B cell (primary cell): ENCODE data around the gene ASGR2. TPM values are rescaled to one million over a fixed set of nuclear protein-coding genes. Genes with fewer than 3 reads are reported as not detected.

Source experiments
- ATAC-seq: fragments of 200-7000 bp; cut with Tn5 transposase; one replicate; pipeline ENCODE4 v1.10.0; 2021; ENCODE audit warnings: low read depth, mild to moderate bottlenecking, moderate number of reproducible peaks, moderate library complexity
- CTCF ChIA-PET: fragments of 350-600 bp; sonication (Branson Sonifier 250); formaldehyde crosslinking; loops from one replicate; lab custom pipeline; 2021; ENCODE audit warnings: antibody characterized with exemption, inconsistent platforms; lab: Charles Lee
- POLR2A ChIA-PET: fragments of 350-600 bp; sonication (Branson Sonifier 250); formaldehyde crosslinking; loops from one replicate; lab custom pipeline; 2021; ENCODE audit warnings: antibody characterized with exemption; lab: Charles Lee
- DNase-seq: peaks from one replicate; pipeline ENCODE4 v3.0.0; 2013
- H2AFZ ChIP-seq: 2 replicates; pipeline ENCODE4 v1.6.1; 2012; ENCODE audit warnings: mild to moderate bottlenecking, low read depth, low read length; ENCODE audit not compliant: insufficient read depth, poor library complexity, severe bottlenecking
- H3K27ac ChIP-seq, 2 donors: 1 replicate in 1 of 2; 2 replicates in 1 of 2; pipeline ENCODE4 v1.5.1; 2012 to 2013; ENCODE audit warnings: low read length in 2 of 2, mild to moderate bottlenecking in 2 of 2, moderate library complexity in 1 of 2
- H3K27me3 ChIP-seq, 4 experiments: fragments of 200-600 bp in 1 of 4; sonication (generic) in 1 of 4; replicated peaks in 1 of 4; 1 replicate in 2 of 4; 2 replicates in 2 of 4; pipeline versions ENCODE4 v1.6.1 to v1.7.0; 2013 to 2016; ENCODE audit warnings: low read length in 3 of 4, mild to moderate bottlenecking in 2 of 4, mixed read lengths in 1 of 4, moderate library complexity in 1 of 4; ENCODE audit not compliant: insufficient read depth in 4 of 4, control insufficient read depth in 3 of 4; ENCODE audit errors: control extremely low read depth in 1 of 4
- H3K36me3 ChIP-seq, 2 experiments: replicated peaks in 1 of 2; 1 replicate in 1 of 2; 2 replicates in 1 of 2; pipeline versions ENCODE4 v1.6.1 to v1.7.1; 2013; ENCODE audit warnings: low read length in 1 of 2; ENCODE audit not compliant: insufficient read depth in 2 of 2, control insufficient read depth in 1 of 2; ENCODE audit errors: control extremely low read depth in 1 of 2, extremely low read depth in 1 of 2
- H3K4me1 ChIP-seq, 2 donors: fragments of 200-600 bp in 1 of 2; sonication (generic) in 1 of 2; 1 replicate in 1 of 2; 2 replicates in 1 of 2; pipeline versions ENCODE4 v1.5.1 to v1.6.1; 2013 to 2017; ENCODE audit warnings: low read length in 2 of 2; ENCODE audit not compliant: control insufficient read depth in 2 of 2, insufficient read depth in 2 of 2
- H3K4me2 ChIP-seq: replicated peaks from 2 replicates; pipeline ENCODE3; 2012; ENCODE audit warnings: mild to moderate bottlenecking, low read depth, low read length; ENCODE audit not compliant: poor library complexity, severe bottlenecking
- H3K4me3 ChIP-seq, 5 experiments: fragments of 200-600 bp in 1 of 5; sonication (generic) in 1 of 5; 1 replicate in 3 of 5; 2 replicates in 2 of 5; pipeline versions ENCODE4 v1.5.1 to v1.7.0; 2011 to 2016; ENCODE audit warnings: low read length in 4 of 5, mild to moderate bottlenecking in 4 of 5, low read depth in 2 of 5, control low read depth in 1 of 5, moderate library complexity in 1 of 5; ENCODE audit not compliant: insufficient read depth in 1 of 5; ENCODE audit errors: control extremely low read depth in 1 of 5, extremely low read depth in 1 of 5
- H3K79me2 ChIP-seq: fragments of 200-600 bp; sonication (generic); one replicate; pipeline ENCODE4 v1.6.0; 2016; ENCODE audit warnings: low read length; ENCODE audit not compliant: control insufficient read depth, insufficient read depth
- H3K9ac ChIP-seq: fragments of 200-600 bp; sonication (generic); 2 replicates; pipeline ENCODE4 v1.6.1; 2017; ENCODE audit warnings: mild to moderate bottlenecking, low read length, moderate library complexity
- H3K9me3 ChIP-seq, 3 donors: one replicate each; pipeline versions ENCODE4 v1.6.1 to v1.7.1; 2013; ENCODE audit warnings: low read length in 2 of 3; ENCODE audit not compliant: control insufficient read depth in 2 of 3, insufficient read depth in 1 of 3; ENCODE audit errors: control extremely low read depth in 1 of 3
- H4K20me1 ChIP-seq: 2 replicates; pipeline ENCODE4 v1.6.0; 2012; ENCODE audit warnings: mild to moderate bottlenecking, low read length; ENCODE audit not compliant: insufficient read depth, control insufficient read depth, poor library complexity, severe bottlenecking
- H3K27ac Mint-ChIP-seq: one replicate; pipeline ENCODE4 v1.8.0; 2021; ENCODE audit warnings: mixed read lengths
- H3K27me3 Mint-ChIP-seq: one replicate; pipeline ENCODE4 v1.8.0; 2021; ENCODE audit warnings: mixed read lengths
- H3K4me1 Mint-ChIP-seq: one replicate; pipeline ENCODE4 v1.8.0; 2021; ENCODE audit warnings: mixed read lengths
- H3K4me3 Mint-ChIP-seq: one replicate; pipeline ENCODE4 v1.8.0; 2021; ENCODE audit warnings: mixed read lengths
- H3K9me3 Mint-ChIP-seq: one replicate; pipeline ENCODE4 v1.8.0; 2022; ENCODE audit warnings: mixed read lengths; ENCODE audit not compliant: insufficient read depth
- CTCF ChIP-seq: fragments of 200-600 bp; IDR thresholded peaks from one replicate; pipeline ENCODE4 v1.8.0; 2022; ENCODE audit warnings: antibody characterized with exemption, mild to moderate bottlenecking
- EZH2 ChIP-seq: IDR thresholded peaks from 2 replicates; pipeline ENCODE4 v1.6.1; 2012; ENCODE audit warnings: borderline replicate concordance, low read depth, mild to moderate bottlenecking, moderate library complexity, low read length; ENCODE audit not compliant: insufficient read depth, poor library complexity, severe bottlenecking
- WGBS: methylation state at CpG from one replicate; pipeline ENCODE4 v1.1.5; 2013; ENCODE audit warnings: missing lambda C conversion rate; ENCODE audit not compliant: insufficient coverage; 5-methylcytosine and 5-hydroxymethylcytosine counted together
- intact Hi-C: fragments of 100-400 bp; cut with micrococcal nuclease; formaldehyde crosslinking; loops from one replicate; pipeline ENCODE4 v1.10.0; 2022
- polyA plus RNA-seq: library from polyadenylated mRNA; depleted of rRNA; stranded (reverse); fragments of >200 nt; gene quantifications from 2 replicates; pipeline ENCODE4 v1.2.3, GENCODE V29; 2012
- total RNA-seq, 2 donors: library from RNA; stranded (reverse); fragments of 120-200 nt in 1 of 2; gene quantifications; 1 replicate in 1 of 2; 2 replicates in 1 of 2; pipeline versions ENCODE4 v1.2.3 to v1.2.4, GENCODE V29; 2013 to 2022

The ASGR2 gene
- total and polyA plus RNA-seq, 2 donors (not counting 1 experiment from before 2014, with no cell fraction given) = 1.00 TPM; not detected in 1

- CTCF ChIA-PET = interaction anchor here (1.0 kb wide), 1 partner anchor 18 kb away, joined by 3 read pairs; no protein-coding TSS in a partner anchor
- Histone ChIP-seq H3K4me2 (no peak overlapping the region), H3K79me2 (no peaks in the 10 kb centered on the region), H3K4me3 (no peak overlapping the region), H3K9ac (no peak overlapping the region), H4K20me1 (no peaks in the 10 kb centered on the region), H3K27ac (no peak overlapping the region), H3K9me3 (peaks cover 0 to 4% (median 0%) of the 10 kb centered on the region in 3 donors), H3K36me3 (no peaks in the 10 kb centered on the region), H3K27me3 (peaks cover 0 to 17% (median 4%) of the 10 kb centered on the region in 4 experiments), H3K4me1 (peaks cover 10 to 17% of the 10 kb centered on the region in 2 donors), H2AFZ (no peak overlapping the region)
- DNase-seq (no peak), ATAC-seq (no peak)
- H3K4me1 Mint-ChIP-seq = peaks cover 23% of the 10 kb centered on the region
- no peak overlapping the region for H3K4me3 Mint-ChIP-seq
- TF ChIP-seq CTCF (no peak), EZH2 (no peak)
- intact Hi-C loops = no loop called here
- no peaks in the 10 kb centered on the region for H3K9me3 Mint-ChIP-seq
- POLR2A ChIA-PET = no interaction called here
- 8% methylated on average over 4 of the region's 7 CpGs for whole genome bisulfite sequencing
- H3K27me3 Mint-ChIP-seq = peaks cover 40% of the 10 kb centered on the region
- H3K27ac Mint-ChIP-seq = no peak overlapping the region
These were observed 30.5 kb downstream of the ASGR2 start for GRCh38 chr17:7084088-7084487.

- peaks cover 0 to 17% (median 4%) of the 10 kb centered on the region in 4 experiments for H3K27me3 ChIP-seq
- no peak overlapping the region for H3K27ac ChIP-seq
- H3K4me1 ChIP-seq = peaks cover 10 to 17% of the 10 kb centered on the region in 2 donors
- H3K79me2 ChIP-seq = no peaks in the 10 kb centered on the region
- H3K4me1 Mint-ChIP-seq = peaks cover 23% of the 10 kb centered on the region
- ChIA-PET CTCF (interaction anchor here (1.0 kb wide), 1 partner anchor 18 kb away, joined by 3 read pairs; no protein-coding TSS in a partner anchor), POLR2A (no interaction called here)
- DNase-seq = no peak
- H3K36me3 ChIP-seq = no peaks in the 10 kb centered on the region
- H3K27me3 Mint-ChIP-seq = peaks cover 36% of the 10 kb centered on the region
- H3K9ac ChIP-seq = no peak overlapping the region
- no peaks in the 10 kb centered on the region for H3K9me3 Mint-ChIP-seq
- no peak overlapping the region for H3K4me3 Mint-ChIP-seq
- H3K9me3 ChIP-seq = peaks cover 0 to 4% (median 0%) of the 10 kb centered on the region in 3 donors
- no peak overlapping the region for H3K4me3 ChIP-seq
- H3K27ac Mint-ChIP-seq = no peak overlapping the region
- no peak for ATAC-seq
- H4K20me1 ChIP-seq = no peaks in the 10 kb centered on the region
- H3K4me2 ChIP-seq = no peak overlapping the region
- 88% methylated on average over 4 of the region's 4 CpGs for WGBS
- TF ChIP-seq EZH2 = no peak
- no peak for TF ChIP-seq CTCF
- intact Hi-C loops = no loop called here
- no peak overlapping the region for H2AFZ ChIP-seq
These were observed 31.0 kb downstream of the ASGR2 start for GRCh38 chr17:7083592-7083991.
